GM13976 (cell line): Measurements from ENCODE around the gene ARL6IP4.
A peak's percentile ranks its signal among the peaks of the same experiment; 100 is the strongest.

Source experiments
- DNase-seq: peaks from one replicate; pipeline ENCODE4 v3.0.0; 2012; ENCODE audit warnings: low spot score
- in situ Hi-C: fragments of 300-500 bp; cut with MboI; formaldehyde crosslinking; loops from one replicate; pipeline ENCODE4 v1.12.0; 2022; ENCODE audit warnings: low sequenced_read_pairs, mixed read lengths, inconsistent platforms; ENCODE audit not compliant: unreplicated experiment
- TF ChIP-seq, protein P1 (sequence below): IDR thresholded peaks from 2 replicates; pipeline ENCODE4 v1.5.1; 2012; ENCODE audit warnings: borderline replicate concordance, mild to moderate bottlenecking; ENCODE audit not compliant: insufficient read depth; ENCODE audit errors: extremely low read depth, missing control alignments, control extremely low read depth

The ARL6IP4 gene

GRCh38 chr12:122949405-122949804, 31.1 kb upstream of the ARL6IP4 start:
- no peak for DNase-seq
- in situ Hi-C loops: no loop called here
- TF ChIP-seq, protein P1, sequence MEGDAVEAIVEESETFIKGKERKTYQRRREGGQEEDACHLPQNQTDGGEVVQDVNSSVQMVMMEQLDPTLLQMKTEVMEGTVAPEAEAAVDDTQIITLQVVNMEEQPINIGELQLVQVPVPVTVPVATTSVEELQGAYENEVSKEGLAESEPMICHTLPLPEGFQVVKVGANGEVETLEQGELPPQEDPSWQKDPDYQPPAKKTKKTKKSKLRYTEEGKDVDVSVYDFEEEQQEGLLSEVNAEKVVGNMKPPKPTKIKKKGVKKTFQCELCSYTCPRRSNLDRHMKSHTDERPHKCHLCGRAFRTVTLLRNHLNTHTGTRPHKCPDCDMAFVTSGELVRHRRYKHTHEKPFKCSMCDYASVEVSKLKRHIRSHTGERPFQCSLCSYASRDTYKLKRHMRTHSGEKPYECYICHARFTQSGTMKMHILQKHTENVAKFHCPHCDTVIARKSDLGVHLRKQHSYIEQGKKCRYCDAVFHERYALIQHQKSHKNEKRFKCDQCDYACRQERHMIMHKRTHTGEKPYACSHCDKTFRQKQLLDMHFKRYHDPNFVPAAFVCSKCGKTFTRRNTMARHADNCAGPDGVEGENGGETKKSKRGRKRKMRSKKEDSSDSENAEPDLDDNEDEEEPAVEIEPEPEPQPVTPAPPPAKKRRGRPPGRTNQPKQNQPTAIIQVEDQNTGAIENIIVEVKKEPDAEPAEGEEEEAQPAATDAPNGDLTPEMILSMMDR: no peak

DNA sequence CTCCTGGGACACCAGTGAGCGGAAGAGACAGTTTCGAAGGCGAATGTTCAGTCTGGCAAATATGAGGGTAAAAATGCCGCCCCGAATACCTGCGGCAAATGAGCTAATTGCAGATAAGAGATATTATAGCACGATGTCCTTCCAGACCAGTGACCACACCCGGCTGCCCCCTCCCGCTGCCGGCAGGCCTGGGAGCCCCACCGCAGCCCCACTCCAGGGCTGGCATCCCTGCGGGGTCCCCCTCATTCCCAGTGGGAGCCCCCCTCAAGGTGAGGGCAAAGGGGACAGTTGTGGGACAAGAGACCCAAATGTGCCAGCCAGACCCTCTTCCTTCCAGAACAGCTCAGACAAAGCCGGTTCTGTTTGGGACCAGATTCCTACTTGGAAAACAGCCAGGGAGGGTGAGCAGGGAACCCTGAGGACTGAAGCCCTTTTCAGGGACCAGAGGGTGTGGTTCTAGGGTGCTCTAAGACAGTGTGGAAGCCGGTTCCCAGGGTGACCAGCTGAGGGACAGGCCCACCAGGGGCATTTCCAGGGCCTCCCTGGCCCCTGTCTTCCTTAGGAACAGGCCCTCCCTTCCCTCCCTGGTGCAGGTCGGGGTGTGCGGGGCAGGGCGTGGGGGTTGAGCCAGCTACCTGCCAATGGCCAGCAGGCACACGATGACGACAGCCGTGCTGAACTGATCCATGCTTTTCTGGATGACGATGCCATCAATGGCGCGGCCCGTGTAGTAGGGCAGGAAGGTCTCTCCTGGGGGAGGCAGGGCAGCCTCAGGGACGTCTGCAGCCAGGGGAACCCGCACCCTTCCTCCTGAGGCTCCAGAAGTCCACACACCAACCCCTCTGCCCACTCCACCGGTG, 30.4 kb upstream of the ARL6IP4 start:
- TF ChIP-seq, protein P1: no peak
- in situ Hi-C loops: loop anchor here (5.0 kb wide), 1 partner anchor 93 kb away; no protein-coding TSS in a partner anchor

DNA sequence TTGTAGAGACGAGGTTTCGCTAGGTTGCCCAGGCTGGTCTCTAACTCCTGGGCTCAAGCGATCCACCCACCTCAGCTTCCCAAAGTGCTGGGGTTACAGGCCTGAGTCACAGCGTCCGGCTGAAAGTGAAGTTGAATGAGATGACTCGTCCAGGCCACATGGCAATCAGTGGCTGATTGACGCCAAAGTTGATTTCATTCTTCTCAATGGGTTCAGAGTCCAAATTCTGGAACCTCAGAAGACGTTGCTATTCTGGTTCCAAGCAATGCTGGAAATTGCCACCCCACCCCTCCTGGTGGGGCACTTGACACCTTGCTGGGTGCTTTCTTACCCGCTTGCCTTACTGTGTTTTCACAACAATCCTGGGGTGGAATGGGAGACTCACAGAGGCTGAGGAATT, 29.1 kb upstream of the ARL6IP4 start:
- TF ChIP-seq, protein P1: no peak
- in situ Hi-C loops: loop anchor here (5.0 kb wide), 1 partner anchor 94 kb away; no protein-coding TSS in a partner anchor
- DNase-seq: no peak

More for the DNA sequence above, 30.4 kb upstream of the ARL6IP4 start:
- DNase-seq: no peak

- in situ Hi-C loops: loop anchor here (5.0 kb wide), 1 partner anchor 95 kb away; no protein-coding TSS in a partner anchor
- TF ChIP-seq, protein P1: peak; percentile 89
- peak; percentile 88 for DNase-seq
These were observed 28.2 kb upstream of the ARL6IP4 start for GRCh38 chr12:122951979-122952892.

- in situ Hi-C loops: no loop called here
- TF ChIP-seq, protein P1: no peak
- DNase-seq: no peak
These were observed 25.3 kb upstream of the ARL6IP4 start for GRCh38 chr12:122955156-122955555.

DNA sequence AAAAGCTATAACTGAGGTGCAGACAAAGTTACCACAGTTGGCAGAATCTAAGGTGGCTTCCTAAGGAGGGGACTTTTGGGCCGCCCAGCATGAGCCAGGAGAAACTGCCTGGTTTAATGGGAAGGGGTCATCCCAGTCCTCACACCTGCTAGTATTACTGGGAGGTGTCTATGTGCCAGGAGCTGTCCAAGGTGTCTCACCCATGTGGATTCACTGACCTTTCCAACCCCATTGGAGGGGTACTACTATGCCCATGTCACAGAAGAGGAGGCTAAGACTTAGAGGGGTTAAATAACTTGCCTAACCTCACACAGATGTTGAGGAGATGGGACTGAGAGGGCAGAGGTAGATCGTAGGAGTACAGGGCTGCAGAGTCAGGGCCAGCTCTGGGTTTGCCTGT, 24.4 kb upstream of the ARL6IP4 start:
- TF ChIP-seq, protein P1: no peak
- no peak for DNase-seq
- in situ Hi-C loops: no loop called here
